GM18519 (cell line): ENCODE data around the gene UQCRH.
"Not testable (repeated sequence)": the region's sequence is repeated elsewhere in the genome, so short reads cannot be mapped to it uniquely, and the experiment has no call there.

ENCODE experiments used
- ATAC-seq: cut with Tn5 transposase; IDR thresholded peaks from one replicate; pipeline ENCODE4 v1.9.1; 2021; ENCODE audit warnings: mild to moderate bottlenecking, moderate library complexity; ENCODE audit not compliant: unreplicated experiment, low FRiP score

UQCRH gene

GRCh38 chr1:46331786-46332540 lies 28.5 kb downstream of the UQCRH start:
- ATAC-seq = not testable (repeated sequence)

- ATAC-seq = no peak
Observed at GRCh38 chr1:46333300-46334029, 30.0 kb downstream of the UQCRH start.

- ATAC-seq = no peak
Observed at GRCh38 chr1:46334030-46334384, 30.5 kb downstream of the UQCRH start.

GRCh38 chr1:46335081-46335480 lies 31.6 kb downstream of the UQCRH start:
- no peak for ATAC-seq

GRCh38 chr1:46337409-46337808 lies 33.9 kb downstream of the UQCRH start:
- not testable (repeated sequence) for ATAC-seq

- peak; percentile 74 for ATAC-seq
Observed at GRCh38 chr1:46340404-46341221, 37.1 kb downstream of the UQCRH start, which contains the start of gene NSUN4. TSS of gene NSUN4 (plus strand) at chr1:46340807. CDS start at chr1:46340827, 20 bp downstream.

- no peak for ATAC-seq
Observed at GRCh38 chr1:46341222-46342083, 38.0 kb downstream of the UQCRH start.

- ATAC-seq = no peak
Observed at GRCh38 chr1:46342084-46342656, 38.7 kb downstream of the UQCRH start.

- no peak for ATAC-seq
Observed at GRCh38 chr1:46342677-46343350, 39.3 kb downstream of the UQCRH start.

- no peak for ATAC-seq
Observed at GRCh38 chr1:46343351-46343695, 39.8 kb downstream of the UQCRH start.

GRCh38 chr1:46343705-46344104 lies 40.2 kb downstream of the UQCRH start:
- ATAC-seq = no peak

- ATAC-seq = no peak
Observed at GRCh38 chr1:46344481-46344880, 41.0 kb downstream of the UQCRH start.

- no peak for ATAC-seq
Observed at GRCh38 chr1:46345281-46345680, 41.8 kb downstream of the UQCRH start.

- ATAC-seq = no peak
Observed at GRCh38 chr1:46352363-46352762, 48.9 kb downstream of the UQCRH start.

GRCh38 chr1:46355920-46356319 lies 52.4 kb downstream of the UQCRH start:
- not testable (repeated sequence) for ATAC-seq

GRCh38 chr1:46362158-46362557 lies 58.7 kb downstream of the UQCRH start:
- ATAC-seq = no peak

- ATAC-seq = no peak
Observed at GRCh38 chr1:46363121-46363520, 59.6 kb downstream of the UQCRH start.

GRCh38 chr1:46364612-46365011 lies 61.1 kb downstream of the UQCRH start:
- ATAC-seq = no peak

- ATAC-seq = not testable (repeated sequence)
Observed at GRCh38 chr1:46365796-46366195, 62.3 kb downstream of the UQCRH start.
